ENCODE data around the gene FAM221A.

- TF ChIP-seq, protein P1, sequence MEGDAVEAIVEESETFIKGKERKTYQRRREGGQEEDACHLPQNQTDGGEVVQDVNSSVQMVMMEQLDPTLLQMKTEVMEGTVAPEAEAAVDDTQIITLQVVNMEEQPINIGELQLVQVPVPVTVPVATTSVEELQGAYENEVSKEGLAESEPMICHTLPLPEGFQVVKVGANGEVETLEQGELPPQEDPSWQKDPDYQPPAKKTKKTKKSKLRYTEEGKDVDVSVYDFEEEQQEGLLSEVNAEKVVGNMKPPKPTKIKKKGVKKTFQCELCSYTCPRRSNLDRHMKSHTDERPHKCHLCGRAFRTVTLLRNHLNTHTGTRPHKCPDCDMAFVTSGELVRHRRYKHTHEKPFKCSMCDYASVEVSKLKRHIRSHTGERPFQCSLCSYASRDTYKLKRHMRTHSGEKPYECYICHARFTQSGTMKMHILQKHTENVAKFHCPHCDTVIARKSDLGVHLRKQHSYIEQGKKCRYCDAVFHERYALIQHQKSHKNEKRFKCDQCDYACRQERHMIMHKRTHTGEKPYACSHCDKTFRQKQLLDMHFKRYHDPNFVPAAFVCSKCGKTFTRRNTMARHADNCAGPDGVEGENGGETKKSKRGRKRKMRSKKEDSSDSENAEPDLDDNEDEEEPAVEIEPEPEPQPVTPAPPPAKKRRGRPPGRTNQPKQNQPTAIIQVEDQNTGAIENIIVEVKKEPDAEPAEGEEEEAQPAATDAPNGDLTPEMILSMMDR (conservative IDR thresholded peaks at IDR 0.05), result no peak
- no peak for TF ChIP-seq ZFX (IDR thresholded peaks at IDR 0.05)
These were observed 37.8 kb downstream of the FAM221A start for GRCh38 chr7:23717788-23718187.
